GM23338 (cell line): ENCODE data around the gene EIF4E3. TPM values are rescaled to one million over a fixed set of nuclear protein-coding genes. Genes with fewer than 3 reads are reported as not detected.

Experiments used
- ATAC-seq: fragments of 200-7000 bp; cut with Tn5 transposase; 3 replicates; pipeline ENCODE4 v1.9.1; 2020
- DNase-seq: peaks from one replicate; pipeline ENCODE4 v3.0.0-alpha.2; 2015; ENCODE audit warnings: low spot score
- H2AFZ ChIP-seq: fragments of 200-600 bp; sonication (generic); 2 replicates; pipeline ENCODE4 v1.8.0; 2016; ENCODE audit warnings: antibody characterized with exemption, mild to moderate bottlenecking, moderate library complexity
- H3F3A ChIP-seq: fragments of 200-600 bp; sonication (generic); replicated peaks from 2 replicates; pipeline ENCODE4 v1.8.0; 2017; ENCODE audit warnings: antibody characterized with exemption, mixed run types, low read depth
- H3K27ac ChIP-seq: fragments of 200-600 bp; sonication (generic); 2 replicates; pipeline ENCODE4 v1.6.1; 2016; ENCODE audit warnings: low read depth
- H3K27me3 ChIP-seq: fragments of 200-600 bp; sonication (generic); 2 replicates; pipeline ENCODE4 v1.8.0; 2016; ENCODE audit warnings: mild to moderate bottlenecking, mixed run types, moderate library complexity; ENCODE audit not compliant: insufficient read depth
- H3K36me3 ChIP-seq: fragments of 200-600 bp; sonication (generic); 2 replicates; pipeline ENCODE4 v1.8.0; 2016; ENCODE audit warnings: mild to moderate bottlenecking; ENCODE audit not compliant: insufficient read depth
- H3K4me1 ChIP-seq: fragments of 200-600 bp; sonication (generic); 2 replicates; pipeline ENCODE4 v1.8.0; 2016; ENCODE audit warnings: mild to moderate bottlenecking, moderate library complexity; ENCODE audit not compliant: insufficient read depth
- H3K4me2 ChIP-seq: fragments of 200-600 bp; sonication (generic); 2 replicates; pipeline ENCODE4 v1.7.1; 2017; ENCODE audit warnings: mixed run types
- H3K4me3 ChIP-seq: fragments of 200-600 bp; sonication (generic); 2 replicates; pipeline ENCODE4 v1.6.1; 2016; ENCODE audit warnings: mixed run types
- H3K79me2 ChIP-seq: fragments of 200-600 bp; sonication (generic); replicated peaks from 2 replicates; pipeline ENCODE4 v1.8.0; 2017; ENCODE audit warnings: mild to moderate bottlenecking; ENCODE audit not compliant: insufficient read depth
- H3K9me2 ChIP-seq: fragments of 200-600 bp; sonication (generic); 2 replicates; pipeline ENCODE4 v1.8.0; 2017; ENCODE audit not compliant: insufficient read depth
- H4K20me1 ChIP-seq: fragments of 200-600 bp; sonication (generic); replicated peaks from 2 replicates; pipeline ENCODE4 v1.8.0; 2017; ENCODE audit warnings: mild to moderate bottlenecking; ENCODE audit not compliant: insufficient read depth
- H3K27ac Mint-ChIP-seq: 2 replicates; pipeline ENCODE4 v1.8.0; 2020; ENCODE audit warnings: inconsistent platforms, mild to moderate bottlenecking, moderate library complexity, mixed read lengths
- H3K27me3 Mint-ChIP-seq: 3 replicates; pipeline ENCODE4 v1.8.0; 2022; ENCODE audit warnings: low read depth, mild to moderate bottlenecking, moderate library complexity, mixed read lengths, inconsistent platforms; ENCODE audit not compliant: insufficient read depth, poor library complexity
- H3K36me3 Mint-ChIP-seq: 3 replicates; pipeline ENCODE4 v1.8.0; 2021; ENCODE audit warnings: low read depth, mild to moderate bottlenecking, inconsistent platforms, moderate library complexity, mixed read lengths
- H3K4me1 Mint-ChIP-seq: 3 replicates; pipeline ENCODE4 v1.8.0; 2020; ENCODE audit warnings: mild to moderate bottlenecking, inconsistent platforms, mixed read lengths
- H3K4me3 Mint-ChIP-seq: 3 replicates; pipeline ENCODE4 v1.8.0; 2021; ENCODE audit warnings: moderate library complexity, mild to moderate bottlenecking, inconsistent platforms, mixed read lengths
- H3K9me3 Mint-ChIP-seq: 3 replicates; pipeline ENCODE4 v1.8.0; 2020; ENCODE audit warnings: moderate library complexity, mild to moderate bottlenecking, inconsistent platforms, mixed read lengths
- CREB1 ChIP-seq: fragments of 250-450 bp; sonication (Bioruptor Pico); IDR thresholded peaks from 2 replicates; pipeline ENCODE4 v1.5.0; 2020; ENCODE audit warnings: low read depth, mild to moderate bottlenecking, moderate library complexity
- EZH2 ChIP-seq: fragments of 200-600 bp; sonication (generic); IDR thresholded peaks from one replicate; pipeline ENCODE4 v1.8.0; 2017; ENCODE audit warnings: antibody characterized with exemption, mild to moderate bottlenecking, low read depth; ENCODE audit not compliant: unreplicated experiment
- EZH2phosphoT487 ChIP-seq: fragments of 200-600 bp; sonication (generic); IDR thresholded peaks from one replicate; pipeline ENCODE4 v1.8.1; 2018; ENCODE audit warnings: antibody characterized with exemption; ENCODE audit not compliant: unreplicated experiment
- JUNB ChIP-seq: IDR thresholded peaks from one replicate; pipeline ENCODE4 v1.6.1; 2016; ENCODE audit warnings: antibody characterized with exemption; ENCODE audit not compliant: unreplicated experiment
- NANOG ChIP-seq: IDR thresholded peaks from 2 replicates; pipeline ENCODE4 v1.6.1; 2016; ENCODE audit warnings: antibody characterized with exemption, borderline replicate concordance
- POLR2AphosphoS5 ChIP-seq: IDR thresholded peaks from 2 replicates; pipeline ENCODE4 v1.6.1; 2016; ENCODE audit warnings: antibody characterized with exemption, low read depth
- STAT1 ChIP-seq: IDR thresholded peaks from one replicate; pipeline ENCODE4 v1.6.1; 2016; ENCODE audit warnings: antibody characterized with exemption; ENCODE audit not compliant: unreplicated experiment
- ZNF114 ChIP-seq: fragments of 250-450 bp; sonication (Bioruptor Pico); IDR thresholded peaks from 2 replicates; pipeline ENCODE4 v1.5.0; 2020; ENCODE audit warnings: mild to moderate bottlenecking, moderate library complexity
- ZNF331 ChIP-seq: fragments of 250-450 bp; sonication (Bioruptor Pico); IDR thresholded peaks from 2 replicates; pipeline ENCODE4 v1.5.0; 2020; ENCODE audit warnings: low read depth, mild to moderate bottlenecking, moderate library complexity
- polyA plus RNA-seq: library from polyadenylated mRNA; unstranded; fragments of >200 nt; fragmentation: Nextera tagmentation; extraction: Ambion mirVana; gene quantifications from 2 replicates; pipeline ENCODE4 v1.2.1, GENCODE V29; 2016
- total RNA-seq: library from RNA; depleted of rRNA; stranded (reverse); fragments of >200 nt; shearing (Covaris generic); gene quantifications from 2 replicates; pipeline ENCODE4 v1.2.3, GENCODE V29; 2014
- TF ChIP-seq, protein P1 (sequence below): fragments of 250-450 bp; sonication (Bioruptor Pico); IDR thresholded peaks from 2 replicates; pipeline ENCODE4 v1.5.0; 2020; ENCODE audit warnings: mild to moderate bottlenecking, moderate library complexity
- TF ChIP-seq, protein P2 (sequence below), 2 experiments: fragments of 200-600 bp in 1 of 2; sonication (generic) in 1 of 2; conservative IDR thresholded peaks; 2 replicates each; pipeline versions ENCODE4 v1.5.1 to v1.6.1; 2016 to 2017; ENCODE audit warnings: antibody characterized with exemption in 2 of 2, low read depth in 2 of 2, mild to moderate bottlenecking in 2 of 2, moderate library complexity in 1 of 2
- TF ChIP-seq, protein P3 (sequence below): IDR thresholded peaks from 2 replicates; pipeline ENCODE4 v1.6.1; 2016; ENCODE audit warnings: antibody characterized with exemption
- TF ChIP-seq, protein P4 (sequence below): IDR thresholded peaks from one replicate; pipeline ENCODE4 v1.6.1; 2018; ENCODE audit warnings: antibody characterized with exemption; ENCODE audit not compliant: unreplicated experiment

EIF4E3 gene
- total and polyA plus RNA-seq, 2 experiments from 2014 or later: 6.0 to 9.7 TPM

DNA sequence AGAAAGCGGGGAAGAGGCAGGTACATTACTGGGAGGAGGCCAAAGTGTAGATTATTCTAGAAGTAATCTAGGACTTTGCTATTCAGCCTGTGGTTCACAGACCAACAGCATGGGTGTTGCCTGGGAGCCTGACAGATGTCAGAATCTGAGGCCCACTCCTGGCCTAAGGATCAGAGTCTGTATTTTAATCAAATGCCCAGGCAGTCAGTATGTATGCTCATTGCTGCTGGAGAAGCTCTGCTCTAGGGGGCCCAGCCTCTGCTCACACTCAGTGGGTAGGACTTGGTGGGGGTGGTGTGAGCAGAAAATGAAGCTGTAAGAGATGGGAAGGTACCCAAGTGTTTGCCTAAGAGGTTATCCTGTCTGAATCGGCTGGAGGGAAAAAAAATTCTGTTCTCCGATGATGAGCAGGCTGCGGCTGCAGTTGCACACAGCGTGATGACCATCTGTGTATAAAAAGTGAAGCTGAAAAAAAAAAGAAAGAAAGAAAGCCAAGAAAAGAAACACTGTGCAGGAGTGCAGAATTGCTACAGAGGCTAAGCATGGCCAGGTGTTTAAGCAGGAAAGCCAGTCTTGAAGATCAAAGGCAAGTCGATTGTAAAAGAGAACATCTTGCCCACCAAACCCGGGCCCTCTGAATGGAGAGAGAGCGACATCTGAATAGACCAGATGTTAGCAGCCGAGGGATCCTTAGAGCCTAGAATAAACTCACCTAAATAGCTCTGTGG, 65.2 kb downstream of the EIF4E3 start:
- TF ChIP-seq EZH2phosphoT487 (no peak), ZNF114 (CRISPR knock-in tag) (no peak), NANOG (no peak), EZH2 (no peak), STAT1 (no peak), ZNF331 (CRISPR knock-in tag) (no peak), POLR2AphosphoS5 (no peak), CREB1 (CRISPR knock-in tag) (no peak), JUNB (no peak)
- TF ChIP-seq, protein P1, sequence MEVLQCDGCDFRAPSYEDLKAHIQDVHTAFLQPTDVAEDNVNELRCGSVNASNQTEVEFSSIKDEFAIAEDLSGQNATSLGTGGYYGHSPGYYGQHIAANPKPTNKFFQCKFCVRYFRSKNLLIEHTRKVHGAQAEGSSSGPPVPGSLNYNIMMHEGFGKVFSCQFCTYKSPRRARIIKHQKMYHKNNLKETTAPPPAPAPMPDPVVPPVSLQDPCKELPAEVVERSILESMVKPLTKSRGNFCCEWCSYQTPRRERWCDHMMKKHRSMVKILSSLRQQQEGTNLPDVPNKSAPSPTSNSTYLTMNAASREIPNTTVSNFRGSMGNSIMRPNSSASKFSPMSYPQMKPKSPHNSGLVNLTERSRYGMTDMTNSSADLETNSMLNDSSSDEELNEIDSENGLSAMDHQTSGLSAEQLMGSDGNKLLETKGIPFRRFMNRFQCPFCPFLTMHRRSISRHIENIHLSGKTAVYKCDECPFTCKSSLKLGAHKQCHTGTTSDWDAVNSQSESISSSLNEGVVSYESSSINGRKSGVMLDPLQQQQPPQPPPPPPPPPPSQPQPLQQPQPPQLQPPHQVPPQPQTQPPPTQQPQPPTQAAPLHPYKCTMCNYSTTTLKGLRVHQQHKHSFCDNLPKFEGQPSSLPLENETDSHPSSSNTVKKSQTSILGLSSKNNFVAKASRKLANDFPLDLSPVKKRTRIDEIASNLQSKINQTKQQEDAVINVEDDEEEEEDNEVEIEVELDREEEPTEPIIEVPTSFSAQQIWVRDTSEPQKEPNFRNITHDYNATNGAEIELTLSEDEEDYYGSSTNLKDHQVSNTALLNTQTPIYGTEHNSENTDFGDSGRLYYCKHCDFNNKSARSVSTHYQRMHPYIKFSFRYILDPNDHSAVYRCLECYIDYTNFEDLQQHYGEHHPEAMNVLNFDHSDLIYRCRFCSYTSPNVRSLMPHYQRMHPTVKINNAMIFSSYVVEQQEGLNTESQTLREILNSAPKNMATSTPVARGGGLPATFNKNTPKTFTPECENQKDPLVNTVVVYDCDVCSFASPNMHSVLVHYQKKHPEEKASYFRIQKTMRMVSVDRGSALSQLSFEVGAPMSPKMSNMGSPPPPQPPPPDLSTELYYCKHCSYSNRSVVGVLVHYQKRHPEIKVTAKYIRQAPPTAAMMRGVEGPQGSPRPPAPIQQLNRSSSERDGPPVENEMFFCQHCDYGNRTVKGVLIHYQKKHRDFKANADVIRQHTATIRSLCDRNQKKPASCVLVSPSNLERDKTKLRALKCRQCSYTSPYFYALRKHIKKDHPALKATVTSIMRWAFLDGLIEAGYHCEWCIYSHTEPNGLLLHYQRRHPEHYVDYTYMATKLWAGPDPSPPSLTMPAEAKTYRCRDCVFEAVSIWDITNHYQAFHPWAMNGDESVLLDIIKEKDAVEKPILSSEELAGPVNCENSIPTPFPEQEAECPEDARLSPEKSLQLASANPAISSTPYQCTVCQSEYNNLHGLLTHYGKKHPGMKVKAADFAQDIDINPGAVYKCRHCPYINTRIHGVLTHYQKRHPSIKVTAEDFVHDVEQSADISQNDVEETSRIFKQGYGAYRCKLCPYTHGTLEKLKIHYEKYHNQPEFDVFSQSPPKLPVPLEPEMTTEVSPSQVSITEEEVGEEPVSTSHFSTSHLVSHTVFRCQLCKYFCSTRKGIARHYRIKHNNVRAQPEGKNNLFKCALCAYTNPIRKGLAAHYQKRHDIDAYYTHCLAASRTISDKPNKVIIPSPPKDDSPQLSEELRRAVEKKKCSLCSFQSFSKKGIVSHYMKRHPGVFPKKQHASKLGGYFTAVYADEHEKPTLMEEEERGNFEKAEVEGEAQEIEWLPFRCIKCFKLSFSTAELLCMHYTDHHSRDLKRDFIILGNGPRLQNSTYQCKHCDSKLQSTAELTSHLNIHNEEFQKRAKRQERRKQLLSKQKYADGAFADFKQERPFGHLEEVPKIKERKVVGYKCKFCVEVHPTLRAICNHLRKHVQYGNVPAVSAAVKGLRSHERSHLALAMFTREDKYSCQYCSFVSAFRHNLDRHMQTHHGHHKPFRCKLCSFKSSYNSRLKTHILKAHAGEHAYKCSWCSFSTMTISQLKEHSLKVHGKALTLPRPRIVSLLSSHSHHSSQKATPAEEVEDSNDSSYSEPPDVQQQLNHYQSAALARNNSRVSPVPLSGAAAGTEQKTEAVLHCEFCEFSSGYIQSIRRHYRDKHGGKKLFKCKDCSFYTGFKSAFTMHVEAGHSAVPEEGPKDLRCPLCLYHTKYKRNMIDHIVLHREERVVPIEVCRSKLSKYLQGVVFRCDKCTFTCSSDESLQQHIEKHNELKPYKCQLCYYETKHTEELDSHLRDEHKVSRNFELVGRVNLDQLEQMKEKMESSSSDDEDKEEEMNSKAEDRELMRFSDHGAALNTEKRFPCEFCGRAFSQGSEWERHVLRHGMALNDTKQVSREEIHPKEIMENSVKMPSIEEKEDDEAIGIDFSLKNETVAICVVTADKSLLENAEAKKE (CRISPR knock-in tag): no peak
- TF ChIP-seq, protein P2, sequence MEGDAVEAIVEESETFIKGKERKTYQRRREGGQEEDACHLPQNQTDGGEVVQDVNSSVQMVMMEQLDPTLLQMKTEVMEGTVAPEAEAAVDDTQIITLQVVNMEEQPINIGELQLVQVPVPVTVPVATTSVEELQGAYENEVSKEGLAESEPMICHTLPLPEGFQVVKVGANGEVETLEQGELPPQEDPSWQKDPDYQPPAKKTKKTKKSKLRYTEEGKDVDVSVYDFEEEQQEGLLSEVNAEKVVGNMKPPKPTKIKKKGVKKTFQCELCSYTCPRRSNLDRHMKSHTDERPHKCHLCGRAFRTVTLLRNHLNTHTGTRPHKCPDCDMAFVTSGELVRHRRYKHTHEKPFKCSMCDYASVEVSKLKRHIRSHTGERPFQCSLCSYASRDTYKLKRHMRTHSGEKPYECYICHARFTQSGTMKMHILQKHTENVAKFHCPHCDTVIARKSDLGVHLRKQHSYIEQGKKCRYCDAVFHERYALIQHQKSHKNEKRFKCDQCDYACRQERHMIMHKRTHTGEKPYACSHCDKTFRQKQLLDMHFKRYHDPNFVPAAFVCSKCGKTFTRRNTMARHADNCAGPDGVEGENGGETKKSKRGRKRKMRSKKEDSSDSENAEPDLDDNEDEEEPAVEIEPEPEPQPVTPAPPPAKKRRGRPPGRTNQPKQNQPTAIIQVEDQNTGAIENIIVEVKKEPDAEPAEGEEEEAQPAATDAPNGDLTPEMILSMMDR (conservative IDR thresholded peaks at IDR 0.05; ENCODE audit: low read depth in 2 of 2): no peak
- TF ChIP-seq, protein P3, sequence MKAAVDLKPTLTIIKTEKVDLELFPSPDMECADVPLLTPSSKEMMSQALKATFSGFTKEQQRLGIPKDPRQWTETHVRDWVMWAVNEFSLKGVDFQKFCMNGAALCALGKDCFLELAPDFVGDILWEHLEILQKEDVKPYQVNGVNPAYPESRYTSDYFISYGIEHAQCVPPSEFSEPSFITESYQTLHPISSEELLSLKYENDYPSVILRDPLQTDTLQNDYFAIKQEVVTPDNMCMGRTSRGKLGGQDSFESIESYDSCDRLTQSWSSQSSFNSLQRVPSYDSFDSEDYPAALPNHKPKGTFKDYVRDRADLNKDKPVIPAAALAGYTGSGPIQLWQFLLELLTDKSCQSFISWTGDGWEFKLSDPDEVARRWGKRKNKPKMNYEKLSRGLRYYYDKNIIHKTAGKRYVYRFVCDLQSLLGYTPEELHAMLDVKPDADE: no peak
- TF ChIP-seq, protein P4, sequence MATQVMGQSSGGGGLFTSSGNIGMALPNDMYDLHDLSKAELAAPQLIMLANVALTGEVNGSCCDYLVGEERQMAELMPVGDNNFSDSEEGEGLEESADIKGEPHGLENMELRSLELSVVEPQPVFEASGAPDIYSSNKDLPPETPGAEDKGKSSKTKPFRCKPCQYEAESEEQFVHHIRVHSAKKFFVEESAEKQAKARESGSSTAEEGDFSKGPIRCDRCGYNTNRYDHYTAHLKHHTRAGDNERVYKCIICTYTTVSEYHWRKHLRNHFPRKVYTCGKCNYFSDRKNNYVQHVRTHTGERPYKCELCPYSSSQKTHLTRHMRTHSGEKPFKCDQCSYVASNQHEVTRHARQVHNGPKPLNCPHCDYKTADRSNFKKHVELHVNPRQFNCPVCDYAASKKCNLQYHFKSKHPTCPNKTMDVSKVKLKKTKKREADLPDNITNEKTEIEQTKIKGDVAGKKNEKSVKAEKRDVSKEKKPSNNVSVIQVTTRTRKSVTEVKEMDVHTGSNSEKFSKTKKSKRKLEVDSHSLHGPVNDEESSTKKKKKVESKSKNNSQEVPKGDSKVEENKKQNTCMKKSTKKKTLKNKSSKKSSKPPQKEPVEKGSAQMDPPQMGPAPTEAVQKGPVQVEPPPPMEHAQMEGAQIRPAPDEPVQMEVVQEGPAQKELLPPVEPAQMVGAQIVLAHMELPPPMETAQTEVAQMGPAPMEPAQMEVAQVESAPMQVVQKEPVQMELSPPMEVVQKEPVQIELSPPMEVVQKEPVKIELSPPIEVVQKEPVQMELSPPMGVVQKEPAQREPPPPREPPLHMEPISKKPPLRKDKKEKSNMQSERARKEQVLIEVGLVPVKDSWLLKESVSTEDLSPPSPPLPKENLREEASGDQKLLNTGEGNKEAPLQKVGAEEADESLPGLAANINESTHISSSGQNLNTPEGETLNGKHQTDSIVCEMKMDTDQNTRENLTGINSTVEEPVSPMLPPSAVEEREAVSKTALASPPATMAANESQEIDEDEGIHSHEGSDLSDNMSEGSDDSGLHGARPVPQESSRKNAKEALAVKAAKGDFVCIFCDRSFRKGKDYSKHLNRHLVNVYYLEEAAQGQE: no peak
- H3K9me2 ChIP-seq: no peaks in the 10 kb centered on the region
- no peaks in the 10 kb centered on the region for H3K4me1 ChIP-seq
- H4K20me1 ChIP-seq: no peaks in the 10 kb centered on the region
- DNase-seq: no peak
- no peak for ATAC-seq
- Mint-ChIP-seq H3K4me1 (peaks cover 4% of the 10 kb centered on the region; the same call in 2 of the 3 replicates), H3K9me3 (no peaks in the 10 kb centered on the region), H3K27me3 (peaks cover 4% of the 10 kb centered on the region), H3K4me3 (no peak overlapping the region), H3K27ac (no peak overlapping the region), H3K36me3 (no peaks in the 10 kb centered on the region)
- H3K36me3 ChIP-seq: no peaks in the 10 kb centered on the region
- 0 out of 2 replicates have a peak overlapping the region, but pooled peaks have one; percentile 74 for H2AFZ ChIP-seq
- no peaks in the 10 kb centered on the region for H3K27me3 ChIP-seq
- H3K27ac ChIP-seq: no peak overlapping the region
- no peaks in the 10 kb centered on the region for H3F3A ChIP-seq
- no peak overlapping the region for H3K4me2 ChIP-seq
- H3K4me3 ChIP-seq: no peak overlapping the region
- no peaks in the 10 kb centered on the region for H3K79me2 ChIP-seq
